ENCODE measurements around the gene C20orf144.

The C20orf144 gene

GRCh38 chr20:33685328-33686099, 23.4 kb downstream of the C20orf144 start:
- H3K36me3 Mint-ChIP-seq, result no peaks in the 10 kb centered on the region
- peak overlapping the region; percentile 82 for H3K27ac Mint-ChIP-seq
- H3K4me3 Mint-ChIP-seq, result peak overlapping the region; percentile 86
- H3K9me3 Mint-ChIP-seq, result no peaks in the 10 kb centered on the region
- H3K4me1 Mint-ChIP-seq, result peaks cover 23% of the 10 kb centered on the region
- H3K27me3 Mint-ChIP-seq, result no peaks in the 10 kb centered on the region
- ATAC-seq (ENCODE audit: low read depth) (peak; percentile 57), DNase-seq (ENCODE audit: low spot score in 2 of 2) (peak; percentile 53 to 54)

- Mint-ChIP-seq H3K9me3 (no peaks in the 10 kb centered on the region), H3K4me1 (peaks cover 22% of the 10 kb centered on the region), H3K27me3 (no peaks in the 10 kb centered on the region), H3K36me3 (no peaks in the 10 kb centered on the region), H3K27ac (peak within 1 kb of the TSS; percentile 82), H3K4me3 (peak within 1 kb of the TSS; percentile 86)
- DNase-seq (ENCODE audit: low spot score in 2 of 2) (peak; percentile 92 to 94), ATAC-seq (ENCODE audit: low read depth) (peak; percentile 91)
Observed at GRCh38 chr20:33686100-33686983, 24.2 kb downstream of the C20orf144 start, which contains the start of gene E2F1. TSS of gene E2F1 (minus strand) at chr20:33686385. CDS start at chr20:33686264, 121 bp downstream.

GRCh38 chr20:33686984-33687366, 24.8 kb downstream of the C20orf144 start:
- no peak for DNase-seq (ENCODE audit: low spot score in 2 of 2)
- Mint-ChIP-seq H3K4me1 (peaks cover 20% of the 10 kb centered on the region), H3K9me3 (no peaks in the 10 kb centered on the region), H3K36me3 (no peaks in the 10 kb centered on the region), H3K27ac (no peak overlapping the region), H3K4me3 (peak overlapping the region; percentile 86), H3K27me3 (no peaks in the 10 kb centered on the region)
- no peak for ATAC-seq (ENCODE audit: low read depth)

GRCh38 chr20:33687370-33687915, 25.3 kb downstream of the C20orf144 start:
- H3K9me3 Mint-ChIP-seq, result no peaks in the 10 kb centered on the region
- ATAC-seq (ENCODE audit: low read depth) (no peak), DNase-seq (ENCODE audit: low spot score in 2 of 2) (no peak)
- H3K27me3 Mint-ChIP-seq, result no peaks in the 10 kb centered on the region
- peak overlapping the region; percentile 86 for H3K4me3 Mint-ChIP-seq
- H3K36me3 Mint-ChIP-seq, result no peaks in the 10 kb centered on the region
- no peak overlapping the region for H3K27ac Mint-ChIP-seq
- peaks cover 19% of the 10 kb centered on the region for H3K4me1 Mint-ChIP-seq

- H3K9me3 Mint-ChIP-seq, result no peaks in the 10 kb centered on the region
- H3K27me3 Mint-ChIP-seq, result no peaks in the 10 kb centered on the region
- no peak overlapping the region for H3K4me3 Mint-ChIP-seq
- no peak for DNase-seq (ENCODE audit: low spot score in 2 of 2)
- no peak for ATAC-seq (ENCODE audit: low read depth)
- H3K27ac Mint-ChIP-seq, result no peak overlapping the region
- H3K4me1 Mint-ChIP-seq, result peaks cover 19% of the 10 kb centered on the region
- H3K36me3 Mint-ChIP-seq, result no peaks in the 10 kb centered on the region
Observed at GRCh38 chr20:33687993-33688937, 26.1 kb downstream of the C20orf144 start.

- DNase-seq (ENCODE audit: low spot score in 2 of 2), result no peak
- no peak overlapping the region for H3K27ac Mint-ChIP-seq
Observed at GRCh38 chr20:33688938-33689424, 26.9 kb downstream of the C20orf144 start.

GRCh38 chr20:33689493-33689892, 27.4 kb downstream of the C20orf144 start:
- ATAC-seq (ENCODE audit: low read depth) (no peak), DNase-seq (ENCODE audit: low spot score in 2 of 2) (no peak)
- H3K4me3 Mint-ChIP-seq, result no peak overlapping the region
- no peaks in the 10 kb centered on the region for H3K27me3 Mint-ChIP-seq
- H3K9me3 Mint-ChIP-seq, result no peaks in the 10 kb centered on the region
- H3K27ac Mint-ChIP-seq, result no peak overlapping the region
- peaks cover 19% of the 10 kb centered on the region for H3K4me1 Mint-ChIP-seq
- no peaks in the 10 kb centered on the region for H3K36me3 Mint-ChIP-seq

More at GRCh38 chr20:33688938-33689424, 26.9 kb downstream of the C20orf144 start:
- no peaks in the 10 kb centered on the region for H3K36me3 Mint-ChIP-seq
- H3K27me3 Mint-ChIP-seq, result no peaks in the 10 kb centered on the region
- ATAC-seq (ENCODE audit: low read depth), result no peak
- no peaks in the 10 kb centered on the region for H3K9me3 Mint-ChIP-seq
- H3K4me3 Mint-ChIP-seq, result no peak overlapping the region
- H3K4me1 Mint-ChIP-seq, result peaks cover 19% of the 10 kb centered on the region

GRCh38 chr20:33689973-33690372, 27.8 kb downstream of the C20orf144 start:
- Mint-ChIP-seq H3K36me3 (no peaks in the 10 kb centered on the region), H3K4me1 (peaks cover 15% of the 10 kb centered on the region), H3K9me3 (no peaks in the 10 kb centered on the region), H3K27ac (no peak overlapping the region), H3K4me3 (no peak overlapping the region), H3K27me3 (no peaks in the 10 kb centered on the region)
- DNase-seq (ENCODE audit: low spot score in 2 of 2) (no peak), ATAC-seq (ENCODE audit: low read depth) (no peak)

- Mint-ChIP-seq H3K27me3 (no peaks in the 10 kb centered on the region), H3K4me1 (peaks cover 3% of the 10 kb centered on the region), H3K36me3 (peaks cover under 1% of the 10 kb centered on the region), H3K9me3 (no peaks in the 10 kb centered on the region), H3K4me3 (no peak overlapping the region), H3K27ac (no peak overlapping the region)
- ATAC-seq (ENCODE audit: low read depth), result no peak
- DNase-seq (ENCODE audit: low spot score in 2 of 2), result no peak
Observed at GRCh38 chr20:33693289-33693688, 31.2 kb downstream of the C20orf144 start.

- no peak for DNase-seq (ENCODE audit: low spot score in 2 of 2)
- H3K9me3 Mint-ChIP-seq, result peaks cover 2% of the 10 kb centered on the region
- no peak overlapping the region for H3K27ac Mint-ChIP-seq
- H3K36me3 Mint-ChIP-seq, result peaks cover 2% of the 10 kb centered on the region
- no peak for ATAC-seq (ENCODE audit: low read depth)
- H3K4me3 Mint-ChIP-seq, result no peak overlapping the region
- H3K27me3 Mint-ChIP-seq, result no peaks in the 10 kb centered on the region
- H3K4me1 Mint-ChIP-seq, result peaks cover 3% of the 10 kb centered on the region
Observed at GRCh38 chr20:33693741-33694638, 31.9 kb downstream of the C20orf144 start.

GRCh38 chr20:33694639-33695012, 32.5 kb downstream of the C20orf144 start:
- no peak overlapping the region for H3K27ac Mint-ChIP-seq
- H3K4me3 Mint-ChIP-seq, result no peak overlapping the region
- DNase-seq (ENCODE audit: low spot score in 2 of 2), result no peak
- peaks cover 2% of the 10 kb centered on the region for H3K9me3 Mint-ChIP-seq
- peaks cover 3% of the 10 kb centered on the region for H3K4me1 Mint-ChIP-seq
- no peak for ATAC-seq (ENCODE audit: low read depth)
- peaks cover 2% of the 10 kb centered on the region for H3K36me3 Mint-ChIP-seq
- H3K27me3 Mint-ChIP-seq, result no peaks in the 10 kb centered on the region

GRCh38 chr20:33696448-33696847, 34.3 kb downstream of the C20orf144 start:
- no peak overlapping the region for H3K4me3 Mint-ChIP-seq
- H3K4me1 Mint-ChIP-seq, result peaks cover 2% of the 10 kb centered on the region
- H3K27me3 Mint-ChIP-seq, result no peaks in the 10 kb centered on the region
- H3K27ac Mint-ChIP-seq, result no peak overlapping the region
- peaks cover 2% of the 10 kb centered on the region for H3K9me3 Mint-ChIP-seq
- peaks cover 2% of the 10 kb centered on the region for H3K36me3 Mint-ChIP-seq
- no peak for DNase-seq (ENCODE audit: low spot score in 2 of 2)
- no peak for ATAC-seq (ENCODE audit: low read depth)
